Activated T-cell treated with anti-CD3 and anti-CD28 coated beads for 1 hour (primary cell): ENCODE measurements around the gene GABRA1.

ENCODE experiments used
- DNase-seq: peaks from one replicate; pipeline ENCODE4 v3.0.0-alpha.2; 2020; ENCODE audit warnings: low read depth

GABRA1 gene

DNA sequence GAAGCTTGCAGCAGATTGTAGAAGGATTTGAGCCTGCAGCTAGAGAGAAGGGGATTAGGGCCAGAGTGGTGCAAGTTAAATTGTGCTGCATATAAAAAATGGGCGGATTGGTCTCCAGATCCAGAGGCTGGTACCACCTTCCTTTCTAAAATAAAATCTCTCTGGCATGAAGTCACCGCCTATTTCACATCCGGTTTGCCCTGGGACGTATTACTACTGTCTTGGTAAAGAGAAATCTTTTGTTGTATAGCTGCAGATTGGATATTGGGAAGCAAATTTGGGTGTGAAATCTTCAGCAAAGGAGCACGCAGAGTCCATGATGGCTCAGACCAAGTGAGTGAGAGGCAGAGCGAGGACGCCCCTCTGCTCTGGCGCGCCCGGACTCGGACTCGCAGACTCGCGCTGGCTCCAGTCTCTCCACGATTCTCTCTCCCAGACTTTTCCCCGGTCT lies at the start of gene GABRA1:
Gene GABRA1 (plus strand): TSS at position 180 of the 451 bp plus-strand sequence. CDS start 2,691 bp downstream, outside the sequence.
- DNase-seq, result no peak

DNA sequence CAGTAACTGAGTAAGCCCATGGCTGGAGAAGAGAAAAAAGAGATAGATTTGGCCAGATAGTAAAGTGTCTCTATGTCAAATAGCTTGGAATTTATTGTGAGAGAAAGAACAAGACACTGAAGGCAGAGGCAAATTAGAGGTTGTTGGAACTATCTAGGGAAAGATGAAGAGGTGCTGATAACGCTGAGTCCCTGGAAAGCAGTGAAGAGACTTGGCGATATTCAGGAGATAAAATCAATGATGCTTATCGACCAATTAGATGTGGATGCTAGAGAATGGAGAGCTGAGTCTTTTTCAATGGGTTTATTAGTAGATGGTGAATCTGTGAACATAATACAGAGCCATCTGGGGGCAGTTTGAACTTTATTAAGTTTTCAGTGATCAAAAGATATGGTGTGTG lies 48.6 kb upstream of the GABRA1 start:
- DNase-seq, result no peak

DNA sequence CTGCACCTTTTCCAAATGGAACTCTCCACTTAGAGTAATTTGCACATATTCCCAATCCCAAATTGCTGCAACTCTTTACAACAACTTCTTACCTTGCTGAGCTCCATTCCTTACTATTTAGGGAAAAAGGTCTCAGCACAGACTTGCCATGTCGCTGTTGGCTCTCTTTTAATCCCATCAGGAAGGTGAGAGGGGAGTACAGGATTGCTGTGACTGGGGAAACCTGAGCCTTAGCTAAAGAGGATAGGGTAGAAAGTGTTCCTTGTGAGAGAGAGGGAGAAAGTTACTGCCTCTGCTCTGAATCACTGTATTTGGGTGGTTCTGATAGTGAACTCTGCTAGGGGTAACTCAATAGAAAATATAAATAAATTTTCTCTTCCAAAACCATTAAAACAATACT lies 43.7 kb upstream of the GABRA1 start:
- no peak for DNase-seq

DNA sequence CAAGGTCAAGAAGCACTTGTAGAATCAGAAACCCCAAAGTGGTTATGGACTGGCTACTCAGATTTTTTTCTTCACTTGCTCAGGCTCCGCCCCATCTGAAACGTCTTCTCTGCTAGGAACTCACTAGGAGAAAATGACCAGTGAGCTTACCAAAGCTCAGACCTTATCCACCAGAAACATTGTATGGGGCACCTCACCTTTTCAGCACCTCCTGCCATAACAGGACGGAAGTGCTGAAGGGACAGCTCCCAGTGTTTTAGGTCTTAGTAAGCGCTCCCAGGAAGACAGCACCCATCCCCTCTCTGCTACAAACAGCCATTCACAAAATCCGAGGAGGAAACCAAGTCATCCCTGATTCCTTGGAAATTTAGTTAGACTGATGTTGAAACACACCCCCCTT lies 1.2 kb upstream of the GABRA1 start:
- no peak for DNase-seq

DNA sequence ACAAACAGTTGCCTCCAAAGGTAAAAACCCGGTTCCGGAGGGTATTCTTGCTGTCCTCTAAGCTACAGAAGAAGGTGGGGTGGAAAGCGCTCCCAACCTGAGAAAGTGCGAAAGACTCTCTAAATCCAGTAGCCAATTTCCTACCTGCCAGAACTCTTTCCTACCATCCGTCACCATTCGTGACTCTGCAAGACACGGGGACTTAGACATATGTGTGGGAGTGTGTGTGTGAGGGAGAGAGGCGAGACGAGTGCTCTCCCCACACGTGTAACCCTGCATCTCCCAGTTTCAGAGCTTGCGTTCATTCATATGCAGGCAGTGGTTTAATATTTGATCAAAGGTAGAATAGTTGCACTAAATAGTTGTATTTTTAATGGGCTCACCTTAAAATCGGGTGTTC lies 473 bp upstream of the GABRA1 start:
- no peak for DNase-seq

DNA sequence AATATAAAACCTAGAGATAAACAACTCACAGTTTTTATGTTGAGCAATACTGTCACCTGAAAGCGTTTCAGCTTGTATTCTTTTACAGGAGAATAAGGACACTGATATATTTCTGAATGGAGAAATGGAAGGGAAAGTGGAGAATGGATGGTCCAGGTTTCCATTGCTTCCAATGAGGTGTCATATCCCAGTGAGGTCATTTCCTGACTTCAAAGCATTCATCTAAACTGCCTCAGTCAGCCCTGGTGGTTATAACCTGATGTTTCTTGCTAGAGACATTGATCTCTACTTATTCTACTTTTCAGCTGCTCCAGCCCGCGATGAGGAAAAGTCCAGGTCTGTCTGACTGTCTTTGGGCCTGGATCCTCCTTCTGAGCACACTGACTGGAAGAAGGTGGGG lies 2.6 kb downstream of the GABRA1 start:
- no peak for DNase-seq

DNA sequence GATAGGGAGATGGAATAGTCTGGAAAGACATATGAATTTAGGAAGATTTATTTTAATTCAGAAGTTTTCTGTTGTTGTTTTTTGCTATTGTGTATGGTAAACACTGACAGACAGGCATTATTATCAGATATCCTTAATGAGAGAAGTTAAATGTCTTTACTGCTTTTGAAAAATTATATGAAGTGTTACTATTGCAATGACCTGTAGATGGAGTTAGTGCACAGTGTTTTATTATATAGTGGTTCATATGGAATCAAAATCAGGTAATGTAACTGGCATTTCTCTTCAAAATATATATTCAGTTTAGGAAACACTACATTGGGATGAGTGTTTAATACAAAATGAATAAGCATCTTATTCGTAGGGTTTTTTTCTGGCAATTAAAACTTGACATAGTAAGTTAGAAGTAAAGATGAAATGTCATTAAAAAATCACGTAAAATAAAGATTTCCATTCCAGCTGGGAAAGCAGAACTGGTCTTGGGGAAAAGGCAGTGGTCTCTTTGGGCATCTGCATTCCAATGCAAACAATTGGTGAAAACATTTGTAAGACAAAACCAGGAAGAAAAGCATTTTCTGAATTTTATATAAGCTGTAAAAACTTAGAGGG lies 3.9 kb downstream of the GABRA1 start:
- no peak for DNase-seq

DNA sequence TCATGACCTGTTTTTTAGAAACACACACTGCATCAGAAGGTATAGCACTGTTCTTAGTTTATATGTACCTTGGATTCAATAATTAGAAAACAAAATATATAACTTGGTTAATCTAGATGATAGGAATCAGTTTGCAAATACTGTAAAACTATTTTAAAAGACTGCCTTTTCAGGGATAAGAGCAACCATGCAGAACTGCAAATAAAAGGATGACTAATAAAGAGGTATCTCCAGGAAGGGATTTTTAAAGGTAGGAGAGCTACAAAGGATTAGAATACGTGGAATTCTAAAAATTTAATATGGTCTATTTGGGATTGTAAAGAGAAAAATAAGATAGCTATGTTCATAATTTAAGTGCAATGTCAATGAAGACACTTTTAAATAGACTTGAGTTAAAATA lies 9.4 kb downstream of the GABRA1 start:
- DNase-seq, result no peak

DNA sequence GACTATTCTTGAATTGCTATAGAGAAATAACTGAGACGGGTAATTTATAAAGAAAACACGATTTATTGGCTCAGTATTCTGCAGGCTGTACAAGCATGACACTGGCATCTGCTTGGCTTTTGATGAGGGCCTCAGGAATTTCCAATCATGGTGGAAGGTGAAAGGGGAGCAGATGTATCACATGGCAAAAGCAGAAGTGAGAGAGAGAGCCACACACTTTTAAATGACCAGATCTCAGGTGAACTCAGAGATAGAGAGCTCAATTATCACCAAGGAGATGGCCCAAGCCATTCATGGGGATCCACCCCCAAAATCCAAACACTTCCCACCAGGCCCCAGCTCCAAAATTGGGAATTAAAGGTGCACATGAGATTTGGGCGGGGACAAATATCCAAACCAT lies 15.3 kb downstream of the GABRA1 start:
- no peak for DNase-seq

DNA sequence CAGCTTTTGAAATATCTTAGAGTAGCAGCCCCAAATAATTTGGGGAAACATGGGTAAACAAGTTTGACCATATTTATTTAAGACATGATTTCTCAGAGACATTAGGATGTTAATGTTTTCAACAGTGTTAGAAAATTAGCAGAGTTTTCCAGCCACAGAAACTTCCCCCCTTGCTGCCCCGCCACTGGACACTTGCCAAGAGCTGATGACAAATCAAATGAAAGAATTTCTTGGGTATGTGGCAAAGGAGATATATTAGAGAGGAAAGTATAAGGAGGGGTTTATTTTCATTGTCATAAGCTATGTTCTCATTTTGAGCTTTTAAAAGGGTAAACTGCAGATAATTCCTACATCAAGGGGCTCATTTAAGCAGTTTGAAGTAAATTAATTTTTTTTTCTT lies 15.9 kb downstream of the GABRA1 start:
- no peak for DNase-seq

DNA sequence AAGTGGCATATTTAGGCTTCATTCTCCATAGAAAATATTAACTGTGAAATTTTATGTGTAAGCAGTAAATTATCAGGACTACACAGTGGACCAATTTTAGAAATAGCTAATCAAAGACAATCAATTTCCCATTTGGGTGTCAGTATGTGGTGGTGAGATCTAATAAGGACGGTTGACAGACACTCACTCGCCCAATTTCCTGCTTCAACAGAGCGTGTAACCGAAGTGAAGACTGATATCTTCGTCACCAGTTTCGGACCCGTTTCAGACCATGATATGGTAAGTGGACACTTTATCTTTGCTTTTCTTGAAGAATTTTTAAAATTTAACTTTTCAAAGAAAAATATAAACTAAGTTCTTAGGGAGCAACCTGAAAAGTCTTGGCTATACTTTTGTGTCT lies 17.6 kb downstream of the GABRA1 start:
- no peak for DNase-seq

DNA sequence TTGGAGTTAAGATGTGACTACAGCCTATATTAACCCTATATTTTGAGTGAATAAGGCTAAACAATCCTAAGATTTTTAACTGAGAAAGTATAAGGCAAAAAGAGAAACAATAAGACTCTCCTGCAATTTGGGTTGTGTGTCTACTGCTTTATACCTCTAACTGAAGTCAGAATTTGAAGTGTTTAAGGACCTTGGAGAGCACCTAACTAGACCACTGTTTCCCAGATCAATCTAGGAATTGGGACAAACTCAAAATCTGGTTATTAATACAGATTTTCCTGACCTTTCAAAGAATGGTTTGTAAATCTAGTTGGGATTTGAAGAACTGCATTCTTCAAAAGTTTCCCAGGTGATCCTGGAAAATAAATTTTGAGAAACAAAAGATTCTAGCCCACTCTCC lies 42.1 kb downstream of the GABRA1 start:
- DNase-seq, result no peak

DNA sequence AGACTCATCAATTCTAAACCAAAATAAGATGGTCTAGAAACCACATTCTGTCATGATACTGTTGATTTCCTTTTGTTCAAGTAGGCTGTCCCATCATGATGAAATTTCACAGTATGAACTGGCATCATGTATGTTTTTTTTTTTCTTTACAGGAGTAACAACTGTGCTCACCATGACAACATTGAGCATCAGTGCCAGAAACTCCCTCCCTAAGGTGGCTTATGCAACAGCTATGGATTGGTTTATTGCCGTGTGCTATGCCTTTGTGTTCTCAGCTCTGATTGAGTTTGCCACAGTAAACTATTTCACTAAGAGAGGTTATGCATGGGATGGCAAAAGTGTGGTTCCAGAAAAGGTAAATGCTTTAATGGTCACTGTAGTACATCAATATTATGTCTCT lies 47.6 kb downstream of the GABRA1 start:
- DNase-seq, result no peak

DNA sequence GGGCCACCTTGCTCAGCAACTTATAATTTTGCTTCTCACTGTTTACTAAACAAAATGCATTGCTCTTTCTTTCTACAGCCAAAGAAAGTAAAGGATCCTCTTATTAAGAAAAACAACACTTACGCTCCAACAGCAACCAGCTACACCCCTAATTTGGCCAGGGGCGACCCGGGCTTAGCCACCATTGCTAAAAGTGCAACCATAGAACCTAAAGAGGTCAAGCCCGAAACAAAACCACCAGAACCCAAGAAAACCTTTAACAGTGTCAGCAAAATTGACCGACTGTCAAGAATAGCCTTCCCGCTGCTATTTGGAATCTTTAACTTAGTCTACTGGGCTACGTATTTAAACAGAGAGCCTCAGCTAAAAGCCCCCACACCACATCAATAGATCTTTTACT lies 49.1 kb downstream of the GABRA1 start:
- no peak for DNase-seq

DNA sequence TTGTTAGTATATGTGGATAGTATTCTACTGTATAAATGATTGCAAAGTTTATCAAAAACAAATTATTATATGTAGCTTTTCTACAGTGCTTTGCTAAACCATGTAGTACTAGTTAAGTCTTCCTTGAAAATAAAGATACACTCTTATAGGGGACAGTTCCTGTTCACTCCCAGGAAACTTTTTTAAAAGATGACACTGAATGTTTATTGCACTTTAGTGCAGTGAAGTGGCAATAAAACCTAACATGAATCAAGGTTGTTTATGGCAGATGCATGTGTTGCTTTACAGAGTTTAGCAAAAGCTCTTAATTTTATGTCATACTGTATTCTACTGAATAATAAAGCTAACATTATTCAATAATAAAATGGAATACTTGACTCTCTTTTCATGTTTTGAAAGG lies 51.7 kb downstream of the GABRA1 start:
- DNase-seq, result no peak

DNA sequence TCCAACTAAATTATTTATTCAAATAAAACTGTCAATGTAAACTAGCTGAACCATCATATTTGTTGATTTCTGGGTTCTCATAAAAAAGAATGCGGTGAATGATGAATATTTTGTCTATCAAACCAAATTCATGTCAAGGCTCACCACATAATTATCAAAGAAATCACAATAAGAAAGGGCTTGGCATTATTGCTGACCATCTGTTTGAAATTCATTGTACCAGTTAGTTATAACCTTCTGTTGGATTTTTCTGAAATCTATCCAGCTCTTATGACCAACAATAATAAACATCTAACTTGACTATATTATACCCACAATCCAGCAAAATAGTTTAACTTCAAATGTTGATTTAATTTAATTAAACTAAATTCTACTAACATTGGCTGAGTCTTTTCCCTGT lies 53.1 kb downstream of the GABRA1 start:
- no peak for DNase-seq

DNA sequence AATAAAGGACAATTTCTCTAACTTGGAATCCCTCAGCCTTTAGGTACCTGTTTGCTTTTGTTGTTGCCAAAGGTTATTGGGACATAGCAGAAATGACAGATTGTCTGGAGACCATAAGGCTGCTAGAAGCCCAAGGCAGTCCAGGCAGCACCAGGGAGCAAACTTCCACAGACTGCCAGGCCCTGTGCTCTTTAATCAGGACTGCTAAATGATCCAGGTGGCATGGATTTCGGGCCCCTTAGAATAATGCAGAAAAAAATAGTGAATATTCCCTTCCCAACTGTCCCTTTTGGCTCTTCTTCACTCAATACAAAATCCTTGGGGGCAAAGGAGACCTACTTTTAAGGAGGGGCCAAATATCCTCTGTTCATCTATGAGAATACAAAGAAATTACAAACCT lies 73.9 kb downstream of the GABRA1 start:
- DNase-seq, result no peak

DNA sequence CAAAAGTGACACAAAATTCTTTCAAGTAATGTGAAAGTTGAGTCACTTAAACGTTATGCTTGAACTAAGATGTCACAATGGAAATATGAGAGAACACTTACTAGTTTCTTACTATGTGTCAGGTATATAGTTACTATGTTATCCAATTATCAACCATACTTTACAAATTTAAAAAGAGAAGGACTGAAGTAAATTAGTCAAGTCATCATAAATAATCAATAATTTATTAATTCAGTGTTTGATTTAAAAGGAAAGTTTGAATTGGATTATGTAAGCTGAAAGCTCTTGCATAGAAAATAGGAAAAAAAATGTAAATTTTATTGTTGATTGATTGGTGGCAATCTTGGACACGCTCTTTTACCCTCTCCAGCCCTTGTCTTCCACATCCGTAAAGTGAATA lies 76.3 kb downstream of the GABRA1 start:
- no peak for DNase-seq

DNA sequence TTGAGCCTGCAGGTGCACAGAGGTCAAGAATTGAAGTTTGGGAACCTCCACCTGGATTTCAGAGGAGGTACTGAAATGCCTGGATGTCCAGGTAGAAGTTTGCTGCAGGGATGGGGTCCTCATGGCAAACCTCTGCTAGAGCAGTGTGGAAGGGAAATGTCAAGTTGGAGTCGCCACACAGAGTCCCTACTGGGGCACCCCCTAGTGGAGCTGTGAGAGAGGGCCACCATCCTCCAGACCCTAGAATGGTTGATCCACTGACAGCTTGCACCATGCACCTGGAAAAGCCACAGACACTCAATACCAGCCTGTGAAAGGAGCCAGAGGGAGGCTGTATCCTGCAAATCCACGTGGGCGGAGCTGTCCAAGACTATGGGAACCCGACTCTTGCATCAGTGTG lies 78.0 kb downstream of the GABRA1 start:
- no peak for DNase-seq

DNA sequence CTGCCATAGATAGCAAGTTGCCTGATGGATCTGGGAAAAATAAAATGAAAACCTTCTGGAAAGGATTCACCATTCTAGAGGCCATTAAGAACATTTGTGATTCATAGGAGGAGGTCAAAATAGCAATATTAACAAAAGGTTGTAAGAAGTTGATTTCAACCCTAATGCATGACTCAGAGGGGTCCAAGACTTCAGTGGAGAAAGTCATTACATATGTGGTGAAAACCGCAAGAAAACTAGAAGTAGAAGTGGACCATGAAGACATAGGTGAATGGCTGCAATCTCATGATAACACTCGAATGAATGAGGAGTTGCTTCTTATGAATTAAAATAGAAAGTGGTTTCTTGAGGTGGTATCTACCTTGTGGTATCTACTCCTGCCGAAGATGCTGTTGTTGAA lies 86.6 kb downstream of the GABRA1 start:
- no peak for DNase-seq

DNA sequence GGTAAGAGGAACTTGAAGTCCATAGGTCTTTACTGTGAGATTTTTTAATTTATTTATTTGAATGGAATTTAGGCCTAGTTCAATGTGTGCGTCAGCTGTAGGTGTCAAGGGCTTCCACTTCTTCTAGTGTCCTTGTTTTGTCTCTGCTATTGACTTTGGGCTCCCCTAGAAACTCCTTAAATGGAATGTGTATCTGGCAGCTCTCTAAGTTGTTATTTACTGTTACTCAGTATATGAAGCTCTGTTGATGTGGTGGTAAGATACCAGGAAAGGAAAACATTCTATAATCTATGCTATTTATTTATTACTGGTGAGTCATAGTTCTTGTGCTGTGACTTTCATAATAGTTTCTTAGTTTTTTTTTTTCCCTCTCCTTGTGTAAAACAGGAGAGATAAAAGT lies 97.1 kb downstream of the GABRA1 start:
- DNase-seq, result no peak

DNA sequence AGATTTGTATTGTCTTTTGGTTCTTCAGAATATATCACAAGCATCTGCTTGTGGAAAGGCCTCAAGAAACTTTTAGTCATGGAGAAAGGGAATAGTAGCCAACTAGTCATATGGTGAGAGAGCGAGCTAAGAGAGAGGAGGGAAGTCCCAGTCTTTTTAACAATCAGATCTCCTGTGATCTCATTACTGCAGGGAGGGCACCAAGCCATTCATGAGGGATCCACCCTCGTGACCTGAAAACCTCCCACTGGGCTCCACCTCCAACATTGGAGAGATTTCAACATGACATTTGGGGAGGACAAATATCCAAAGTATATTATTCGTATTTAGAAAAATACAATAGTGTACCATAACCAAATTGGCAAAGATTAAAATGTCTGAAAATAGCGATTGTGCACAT lies 99.0 kb downstream of the GABRA1 start:
- DNase-seq, result no peak
